ENCODE measurements around the gene CDKN3.
"Not testable (repeated sequence)": the region's sequence is repeated elsewhere in the genome, so short reads cannot be mapped to it uniquely, and the experiment has no call there.

DNA sequence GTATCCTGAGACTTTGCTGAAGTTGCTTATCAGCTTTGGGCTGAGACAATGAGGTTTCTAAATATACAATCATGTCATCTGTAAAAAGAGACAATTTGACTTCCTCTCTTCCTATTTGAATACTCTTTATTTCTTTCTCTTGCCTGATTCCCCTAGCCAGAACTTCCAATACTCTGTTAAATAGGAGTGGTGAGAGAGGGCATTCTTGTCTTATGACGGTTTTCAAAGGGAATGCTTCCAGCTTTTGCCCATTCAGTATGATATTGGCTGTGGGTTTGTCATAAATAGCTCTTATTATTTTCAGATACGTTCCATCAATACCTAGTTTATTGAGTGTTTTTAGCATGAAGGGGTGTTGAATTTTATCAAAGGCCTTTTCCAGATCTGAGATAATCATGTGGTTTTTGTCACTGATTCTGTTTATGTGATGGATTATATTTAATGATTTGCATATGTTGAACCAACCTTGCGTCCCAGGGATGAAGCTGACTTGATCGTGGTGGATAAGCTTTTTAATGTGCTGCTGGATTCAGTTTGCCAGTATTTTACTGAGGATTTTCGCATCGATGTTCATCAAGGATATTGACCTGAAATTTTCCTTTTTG, 6.7 kb downstream of the CDKN3 start:
- not testable (repeated sequence) for TF ChIP-seq POLR2AphosphoS5 (IDR thresholded peaks at IDR 0.05; ENCODE audit: low read depth); GABPA (IDR thresholded peaks at IDR 0.05; ENCODE audit: low read depth); SPI1 (IDR thresholded peaks at IDR 0.05; ENCODE audit: borderline replicate concordance, low read depth)
- TF ChIP-seq, protein P1, sequence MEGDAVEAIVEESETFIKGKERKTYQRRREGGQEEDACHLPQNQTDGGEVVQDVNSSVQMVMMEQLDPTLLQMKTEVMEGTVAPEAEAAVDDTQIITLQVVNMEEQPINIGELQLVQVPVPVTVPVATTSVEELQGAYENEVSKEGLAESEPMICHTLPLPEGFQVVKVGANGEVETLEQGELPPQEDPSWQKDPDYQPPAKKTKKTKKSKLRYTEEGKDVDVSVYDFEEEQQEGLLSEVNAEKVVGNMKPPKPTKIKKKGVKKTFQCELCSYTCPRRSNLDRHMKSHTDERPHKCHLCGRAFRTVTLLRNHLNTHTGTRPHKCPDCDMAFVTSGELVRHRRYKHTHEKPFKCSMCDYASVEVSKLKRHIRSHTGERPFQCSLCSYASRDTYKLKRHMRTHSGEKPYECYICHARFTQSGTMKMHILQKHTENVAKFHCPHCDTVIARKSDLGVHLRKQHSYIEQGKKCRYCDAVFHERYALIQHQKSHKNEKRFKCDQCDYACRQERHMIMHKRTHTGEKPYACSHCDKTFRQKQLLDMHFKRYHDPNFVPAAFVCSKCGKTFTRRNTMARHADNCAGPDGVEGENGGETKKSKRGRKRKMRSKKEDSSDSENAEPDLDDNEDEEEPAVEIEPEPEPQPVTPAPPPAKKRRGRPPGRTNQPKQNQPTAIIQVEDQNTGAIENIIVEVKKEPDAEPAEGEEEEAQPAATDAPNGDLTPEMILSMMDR (IDR thresholded peaks at IDR 0.05; ENCODE audit: insufficient read depth, low read length), result not testable (repeated sequence)
- TF ChIP-seq, protein P2, sequence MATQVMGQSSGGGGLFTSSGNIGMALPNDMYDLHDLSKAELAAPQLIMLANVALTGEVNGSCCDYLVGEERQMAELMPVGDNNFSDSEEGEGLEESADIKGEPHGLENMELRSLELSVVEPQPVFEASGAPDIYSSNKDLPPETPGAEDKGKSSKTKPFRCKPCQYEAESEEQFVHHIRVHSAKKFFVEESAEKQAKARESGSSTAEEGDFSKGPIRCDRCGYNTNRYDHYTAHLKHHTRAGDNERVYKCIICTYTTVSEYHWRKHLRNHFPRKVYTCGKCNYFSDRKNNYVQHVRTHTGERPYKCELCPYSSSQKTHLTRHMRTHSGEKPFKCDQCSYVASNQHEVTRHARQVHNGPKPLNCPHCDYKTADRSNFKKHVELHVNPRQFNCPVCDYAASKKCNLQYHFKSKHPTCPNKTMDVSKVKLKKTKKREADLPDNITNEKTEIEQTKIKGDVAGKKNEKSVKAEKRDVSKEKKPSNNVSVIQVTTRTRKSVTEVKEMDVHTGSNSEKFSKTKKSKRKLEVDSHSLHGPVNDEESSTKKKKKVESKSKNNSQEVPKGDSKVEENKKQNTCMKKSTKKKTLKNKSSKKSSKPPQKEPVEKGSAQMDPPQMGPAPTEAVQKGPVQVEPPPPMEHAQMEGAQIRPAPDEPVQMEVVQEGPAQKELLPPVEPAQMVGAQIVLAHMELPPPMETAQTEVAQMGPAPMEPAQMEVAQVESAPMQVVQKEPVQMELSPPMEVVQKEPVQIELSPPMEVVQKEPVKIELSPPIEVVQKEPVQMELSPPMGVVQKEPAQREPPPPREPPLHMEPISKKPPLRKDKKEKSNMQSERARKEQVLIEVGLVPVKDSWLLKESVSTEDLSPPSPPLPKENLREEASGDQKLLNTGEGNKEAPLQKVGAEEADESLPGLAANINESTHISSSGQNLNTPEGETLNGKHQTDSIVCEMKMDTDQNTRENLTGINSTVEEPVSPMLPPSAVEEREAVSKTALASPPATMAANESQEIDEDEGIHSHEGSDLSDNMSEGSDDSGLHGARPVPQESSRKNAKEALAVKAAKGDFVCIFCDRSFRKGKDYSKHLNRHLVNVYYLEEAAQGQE (IDR thresholded peaks at IDR 0.05; ENCODE audit: insufficient replicate concordance, low read depth), result not testable (repeated sequence)

Data from HL-60 (cell line).